H7 (cell line): ENCODE data around the gene STARD5. TPM values are rescaled to one million over a fixed set of nuclear protein-coding genes. Genes with fewer than 3 reads are reported as not detected.

Experiments
- DNase-seq: peaks from one replicate; pipeline ENCODE4 v3.0.0; 2012
- H3K27me3 ChIP-seq: 2 replicates; pipeline ENCODE4 v1.6.0; 2011; ENCODE audit warnings: mild to moderate bottlenecking, low read length; ENCODE audit not compliant: control insufficient read depth, insufficient read depth
- H3K36me3 ChIP-seq: replicated peaks from 2 replicates; pipeline ENCODE4 v1.5.1; 2011; ENCODE audit warnings: low read length; ENCODE audit not compliant: control insufficient read depth, insufficient read depth
- H3K4me3 ChIP-seq: 2 replicates; pipeline ENCODE4 v1.5.1; 2011; ENCODE audit warnings: low read depth, mild to moderate bottlenecking, control low read depth, low read length, moderate library complexity; ENCODE audit not compliant: insufficient read depth
- total RNA-seq: library from RNA; depleted of rRNA; stranded (reverse); fragments of >200 nt; shearing (Covaris generic); gene quantifications from 2 replicates; pipeline ENCODE4 v1.2.3, GENCODE V29; 2014

Gene STARD5
- total RNA-seq, 1 experiment from 2014 or later = 3.4 TPM

DNA sequence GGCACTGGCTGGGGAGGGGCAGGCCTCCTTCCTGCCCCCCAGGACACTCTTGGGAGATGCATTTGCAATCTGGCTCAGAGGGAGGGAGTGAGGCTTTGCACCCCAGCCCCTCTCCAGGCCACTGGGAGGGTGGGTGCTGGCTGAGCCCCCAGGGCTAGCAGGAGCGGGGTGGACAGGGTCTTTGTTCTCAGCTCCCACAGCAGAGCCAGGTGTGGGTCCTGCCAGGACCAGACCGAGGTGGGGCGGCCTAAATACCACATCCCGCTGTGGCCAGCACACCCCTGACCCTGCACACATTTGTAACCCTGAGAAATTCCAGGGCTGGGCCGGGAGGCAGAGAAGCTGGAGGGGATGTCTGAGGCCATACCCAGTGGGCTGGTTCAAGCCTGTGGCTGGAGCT lies 41.0 kb downstream of the STARD5 start:
- peak; percentile 27 for DNase-seq
- Histone ChIP-seq H3K4me3 (no peak overlapping the region), H3K36me3 (no peaks in the 10 kb centered on the region), H3K27me3 (no peaks in the 10 kb centered on the region)

GRCh38 chr15:81282606-81282895 lies 41.4 kb downstream of the STARD5 start:
- DNase-seq = no peak
- Histone ChIP-seq H3K27me3 (no peaks in the 10 kb centered on the region), H3K36me3 (no peaks in the 10 kb centered on the region), H3K4me3 (no peak overlapping the region)

GRCh38 chr15:81281766-81282605 lies 42.0 kb downstream of the STARD5 start:
- Histone ChIP-seq H3K4me3 (no peak overlapping the region), H3K36me3 (no peaks in the 10 kb centered on the region), H3K27me3 (no peaks in the 10 kb centered on the region)
- no peak for DNase-seq

GRCh38 chr15:81281456-81281735 lies 42.5 kb downstream of the STARD5 start:
- DNase-seq = no peak
- Histone ChIP-seq H3K27me3 (no peaks in the 10 kb centered on the region), H3K4me3 (no peak overlapping the region), H3K36me3 (no peaks in the 10 kb centered on the region)

- DNase-seq = no peak
- H3K27me3 ChIP-seq = no peaks in the 10 kb centered on the region
These were observed 43.1 kb downstream of the STARD5 start for GRCh38 chr15:81280696-81281455.

DNA sequence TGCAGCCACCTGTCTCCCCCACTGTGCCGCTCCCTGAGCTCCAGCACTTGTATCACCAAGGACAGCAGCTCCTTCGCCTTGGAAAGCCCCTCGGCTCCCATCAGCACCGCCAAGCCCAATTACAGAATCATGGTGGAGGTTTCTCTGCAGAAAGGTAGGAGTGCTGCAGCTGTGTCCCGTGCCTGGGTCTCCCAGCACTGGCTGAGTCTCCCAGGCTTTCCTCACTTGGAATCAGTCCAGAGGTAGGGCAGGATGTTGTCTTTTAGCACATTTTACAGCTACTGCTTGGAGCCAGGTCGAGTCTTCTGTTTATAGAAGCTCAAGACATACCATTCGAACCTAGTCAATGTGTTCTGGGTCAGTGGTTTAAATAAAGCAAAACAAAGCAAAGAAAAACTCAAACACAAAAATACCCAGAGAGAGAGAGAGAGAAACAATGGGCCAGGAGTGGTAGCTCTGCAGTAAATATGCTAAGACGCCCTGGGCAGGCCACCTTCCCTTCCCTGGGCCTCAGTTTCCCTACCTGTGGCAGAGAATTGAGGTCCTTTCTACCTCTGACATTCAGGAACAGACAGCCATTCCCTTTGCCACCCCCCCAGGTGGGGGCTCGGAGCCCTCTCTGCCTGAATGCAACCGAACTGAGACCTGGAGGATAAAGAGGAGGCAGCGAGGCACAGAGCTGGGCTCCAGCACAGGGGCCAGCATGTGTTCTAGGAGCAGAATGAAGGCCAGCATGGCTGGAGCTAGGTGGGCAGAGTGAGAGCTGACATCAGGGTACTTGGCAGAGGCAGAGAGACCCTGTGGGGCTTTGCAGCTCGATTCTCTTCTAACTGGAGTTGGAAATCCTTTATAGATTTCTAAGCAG lies 44.1 kb downstream of the STARD5 start:
- Histone ChIP-seq H3K4me3 (no peak overlapping the region), H3K36me3 (no peaks in the 10 kb centered on the region), H3K27me3 (no peaks in the 10 kb centered on the region)
- DNase-seq = no peak

More at GRCh38 chr15:81280696-81281455, 43.1 kb downstream of the STARD5 start:
- H3K4me3 ChIP-seq = no peak overlapping the region
- no peaks in the 10 kb centered on the region for H3K36me3 ChIP-seq

DNA sequence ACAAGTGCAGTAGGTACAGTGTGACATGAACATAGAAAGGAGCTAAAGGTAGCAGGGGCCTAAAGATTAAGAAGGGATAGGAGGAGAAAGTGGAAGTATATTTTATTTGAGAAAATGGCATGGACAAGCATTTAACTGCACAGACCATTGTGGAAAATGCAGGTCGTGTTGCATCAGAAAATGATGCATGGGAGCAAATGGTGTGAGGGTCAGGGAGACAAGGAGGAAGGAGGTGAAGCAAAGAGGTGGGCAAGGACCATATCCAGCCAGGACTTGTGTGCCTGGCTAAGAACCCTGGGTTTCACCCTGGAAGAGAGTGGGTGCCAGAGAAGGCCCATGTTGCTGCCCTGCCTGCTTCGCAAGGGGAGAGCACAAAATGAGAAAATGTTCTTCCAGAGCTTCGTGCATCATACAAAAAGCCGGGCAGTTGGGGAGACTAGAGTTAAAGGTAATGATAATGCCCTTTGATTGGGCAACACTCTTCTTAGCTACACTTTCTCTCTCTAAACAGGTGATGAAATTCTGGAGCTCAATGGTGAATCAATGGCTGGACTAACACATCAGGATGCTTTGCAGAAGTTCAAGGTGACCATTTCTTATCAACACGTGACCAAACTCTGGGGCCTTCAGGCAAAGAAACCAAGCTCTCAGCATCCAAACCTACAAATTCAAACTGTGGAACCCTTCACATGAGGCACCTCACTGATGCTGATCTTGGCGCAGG lies 45.5 kb downstream of the STARD5 start:
- DNase-seq = no peak
- Histone ChIP-seq H3K4me3 (no peak overlapping the region), H3K36me3 (no peaks in the 10 kb centered on the region), H3K27me3 (no peaks in the 10 kb centered on the region)

DNA sequence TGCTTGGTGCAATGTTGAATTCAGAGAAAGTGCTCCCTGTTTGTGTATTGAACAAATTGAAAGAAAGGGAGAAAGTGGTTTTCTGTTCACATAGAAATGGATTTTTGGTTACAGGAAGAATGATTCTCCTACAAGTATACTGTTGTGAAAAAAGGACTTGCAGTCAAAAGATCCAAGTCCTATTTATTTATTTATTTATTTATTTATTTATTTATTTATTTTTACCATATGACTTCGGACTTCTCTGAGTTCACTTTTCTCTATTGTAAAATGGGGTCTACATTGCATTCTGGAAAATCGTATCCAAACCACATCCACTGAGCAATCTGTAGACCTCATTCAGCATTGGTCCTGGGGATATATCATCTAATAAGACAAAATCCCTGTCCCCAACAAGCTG lies 46.1 kb downstream of the STARD5 start:
- DNase-seq = no peak
- Histone ChIP-seq H3K27me3 (no peaks in the 10 kb centered on the region), H3K4me3 (no peak overlapping the region), H3K36me3 (no peaks in the 10 kb centered on the region)

- Histone ChIP-seq H3K36me3 (no peaks in the 10 kb centered on the region), H3K4me3 (no peak overlapping the region), H3K27me3 (no peaks in the 10 kb centered on the region)
- DNase-seq = no peak
These were observed 47.0 kb downstream of the STARD5 start for GRCh38 chr15:81276967-81277366.

GRCh38 chr15:81275711-81276392 lies 48.1 kb downstream of the STARD5 start:
- DNase-seq = no peak
- no peaks in the 10 kb centered on the region for H3K27me3 ChIP-seq
- no peaks in the 10 kb centered on the region for H3K36me3 ChIP-seq
- no peak overlapping the region for H3K4me3 ChIP-seq

DNA sequence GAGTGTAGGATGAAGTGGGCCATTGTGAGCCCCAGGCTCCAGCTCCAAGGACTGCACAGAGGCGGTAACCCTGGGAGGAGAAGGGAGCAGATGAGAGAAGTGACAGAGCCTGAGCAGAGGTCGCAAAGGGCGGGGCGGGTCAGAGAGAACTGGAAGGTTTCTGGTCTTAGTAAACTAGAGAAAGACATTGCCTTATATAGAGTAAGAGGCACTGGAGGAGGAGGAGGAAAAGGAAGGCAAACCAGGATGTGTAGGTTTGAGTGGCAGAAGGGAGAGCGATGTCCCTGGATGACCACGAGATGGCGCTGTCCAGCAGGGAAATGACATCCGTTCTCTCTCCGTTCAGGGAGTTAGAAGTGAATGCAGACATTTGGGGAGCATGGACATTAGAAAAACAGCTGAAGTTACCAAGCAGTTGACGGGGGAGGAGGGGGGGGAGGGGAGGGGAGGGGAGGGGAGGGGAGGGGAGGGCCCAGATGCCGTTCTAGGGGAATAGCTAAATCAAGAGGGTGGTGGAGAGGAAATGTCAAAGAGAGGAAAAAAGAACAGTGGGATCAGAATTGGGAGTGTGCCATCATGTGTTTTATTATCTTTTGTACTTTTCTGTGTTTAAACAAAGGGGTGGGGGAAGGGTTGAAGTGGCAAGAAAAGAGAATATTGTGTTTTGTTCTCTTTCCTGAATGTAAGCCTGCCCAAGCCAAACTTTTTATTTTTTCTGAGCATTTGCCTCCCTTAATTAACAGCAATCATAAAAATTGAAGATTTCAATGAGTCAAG lies 48.8 kb downstream of the STARD5 start:
- H3K36me3 ChIP-seq = no peaks in the 10 kb centered on the region
- DNase-seq = peak; percentile 82
- no peaks in the 10 kb centered on the region for H3K27me3 ChIP-seq
- H3K4me3 ChIP-seq = no peak overlapping the region

- H3K4me3 ChIP-seq = no peak overlapping the region
- H3K27me3 ChIP-seq = no peaks in the 10 kb centered on the region
- no peak for DNase-seq
- no peaks in the 10 kb centered on the region for H3K36me3 ChIP-seq
These were observed 49.7 kb downstream of the STARD5 start for GRCh38 chr15:81274255-81274654.

DNA sequence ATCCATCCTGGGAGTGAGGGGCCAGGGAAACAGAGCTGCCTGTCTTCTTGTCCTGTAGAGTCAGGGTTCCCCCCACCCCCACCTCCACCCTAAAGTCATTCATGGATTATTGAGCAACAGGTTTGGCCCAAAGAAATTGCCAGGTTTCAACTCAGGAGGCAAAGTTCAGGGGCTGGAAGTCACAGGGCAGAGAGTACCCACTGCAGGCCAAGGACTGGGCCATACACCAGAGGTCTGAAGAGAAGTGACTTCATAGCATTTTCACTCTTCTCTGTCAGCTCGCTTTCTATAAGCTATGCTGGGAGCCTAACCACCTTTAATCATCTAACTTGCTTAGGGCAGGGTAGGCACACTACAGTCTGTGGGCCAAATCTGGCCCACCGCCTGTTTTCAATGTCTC lies 50.1 kb downstream of the STARD5 start:
- H3K36me3 ChIP-seq = no peaks in the 10 kb centered on the region
- H3K27me3 ChIP-seq = no peaks in the 10 kb centered on the region
- no peak for DNase-seq
- H3K4me3 ChIP-seq = no peak overlapping the region
